ENCODE measurements around the gene GDPGP1.
"Not testable (repeated sequence)": the region's sequence is repeated elsewhere in the genome, so short reads cannot be mapped to it uniquely, and the experiment has no call there.

Gene GDPGP1

GRCh38 chr15:90281637-90282036 lies 47.6 kb downstream of the GDPGP1 start:
- DNase-seq; intact Hi-C loops (cut with DNase I): not testable (repeated sequence)

- DNase-seq = no peak
- intact Hi-C loops (cut with DNase I) = no loop called here
Measured at GRCh38 chr15:90286678-90287077, 52.7 kb downstream of the GDPGP1 start.

GRCh38 chr15:90287101-90287500 lies 53.1 kb downstream of the GDPGP1 start:
- DNase-seq = no peak
- intact Hi-C loops (cut with DNase I) = no loop called here

GRCh38 chr15:90287946-90288345 lies 53.9 kb downstream of the GDPGP1 start:
- intact Hi-C loops (cut with DNase I) = no loop called here
- no peak for DNase-seq

- no peak for DNase-seq
- intact Hi-C loops (cut with DNase I) = no loop called here
Measured at GRCh38 chr15:90291679-90292356, 57.8 kb downstream of the GDPGP1 start.

- intact Hi-C loops (cut with DNase I) = not testable (repeated sequence)
- DNase-seq = peak in 8 of 10 donors; percentile 67 to 95 (median 70)
Measured at GRCh38 chr15:90293040-90293810, 59.2 kb downstream of the GDPGP1 start.

GRCh38 chr15:90294159-90294558 lies 60.1 kb downstream of the GDPGP1 start:
- intact Hi-C loops (cut with DNase I) = no loop called here
- no peak for DNase-seq

GRCh38 chr15:90294601-90295269 lies 60.7 kb downstream of the GDPGP1 start:
- DNase-seq = peak in 3 of 10 donors; percentile 80 to 90 (median 87)
- intact Hi-C loops (cut with DNase I) = no loop called here

- intact Hi-C loops (cut with DNase I) = no loop called here
- no peak for DNase-seq
Measured at GRCh38 chr15:90295270-90295648, 61.2 kb downstream of the GDPGP1 start.

Data from posterior cingulate gyrus (tissue), 11 donors.